Measurements from ENCODE around the gene DYNC2LI1. TPM values are rescaled to one million over a fixed set of nuclear protein-coding genes. Genes with fewer than 3 reads are reported as not detected.

DYNC2LI1 gene
- total RNA-seq, 1 experiment from 2014 or later, result 15.7 TPM

DNA sequence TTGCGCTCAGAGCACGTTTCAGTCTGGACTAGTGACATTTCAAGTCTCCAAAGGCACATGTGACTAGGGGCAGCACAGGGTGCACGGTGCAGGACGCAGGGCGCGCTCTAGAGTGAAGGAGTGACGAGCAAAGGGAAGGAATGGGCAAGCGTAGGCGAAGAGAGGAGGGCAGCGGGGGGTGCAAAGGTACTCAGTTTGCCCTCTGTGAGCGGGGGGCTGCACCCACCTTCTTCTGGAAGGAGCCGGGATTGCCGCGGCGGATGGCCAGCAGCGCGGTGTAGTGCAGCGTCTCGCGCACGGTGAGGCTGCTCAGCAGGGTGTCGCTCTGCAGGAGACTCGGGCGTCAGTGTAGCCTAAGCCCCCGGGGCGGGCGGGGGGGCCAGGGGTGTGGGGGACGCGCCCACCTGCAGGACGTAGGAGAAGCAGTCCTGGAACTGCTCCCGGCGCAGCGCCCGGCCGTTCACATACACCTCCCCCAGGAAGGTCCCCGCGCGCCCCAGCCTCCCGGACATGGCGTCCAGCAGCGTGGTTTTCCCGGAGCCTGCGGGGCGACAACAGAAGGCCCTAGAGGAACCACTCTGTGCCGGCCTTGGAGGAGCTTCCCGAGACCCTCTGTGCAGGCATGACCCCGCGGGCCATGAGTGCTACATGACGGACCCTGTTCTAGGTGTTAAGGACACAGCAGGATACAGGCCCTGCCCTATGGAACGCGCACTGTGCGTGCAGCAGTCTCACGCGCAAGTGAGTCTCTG is 57.9 kb downstream of the DYNC2LI1 start:
- 0 out of 2 replicates have a peak, but pooled peaks cover 2% of the 10 kb centered on the region for H3K9me3 ChIP-seq (replicated peaks)
- no peak overlapping the region for H3K4me3 ChIP-seq
- H3K27me3 ChIP-seq (replicated peaks), result peaks cover 44% of the 10 kb centered on the region
- no peak overlapping the region for H3K27ac ChIP-seq
- no peaks in the 10 kb centered on the region for H3K36me3 ChIP-seq
- DNase-seq (ENCODE audit: low read depth in 1 of 2, low spot score in 2 of 2), result no peak
- no peaks in the 10 kb centered on the region for H3K4me1 ChIP-seq (replicated peaks)

DNA sequence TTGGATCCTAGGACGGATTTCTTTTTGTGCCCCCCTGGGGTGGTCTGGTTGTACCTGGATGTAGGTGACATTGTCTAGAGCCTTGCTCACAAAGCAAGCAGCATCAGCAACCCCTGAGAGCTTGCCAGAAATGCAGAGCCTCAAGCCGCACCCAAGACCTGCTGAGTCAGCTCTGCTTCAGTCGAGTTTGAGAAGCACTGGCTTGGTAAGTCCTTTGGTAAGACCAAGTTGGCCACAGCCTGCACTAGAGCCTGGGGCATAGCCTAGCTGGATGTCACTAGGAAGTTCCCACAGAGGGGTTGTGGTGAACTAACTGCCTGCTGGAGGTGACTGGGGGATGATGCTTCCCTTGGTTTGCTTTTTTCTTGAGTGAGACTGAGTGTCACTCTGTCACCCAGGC is 58.6 kb downstream of the DYNC2LI1 start:
- 0 out of 2 replicates have a peak, but pooled peaks cover 2% of the 10 kb centered on the region for H3K9me3 ChIP-seq (replicated peaks)
- no peak overlapping the region for H3K4me3 ChIP-seq
- H3K27ac ChIP-seq, result no peak overlapping the region
- H3K4me1 ChIP-seq (replicated peaks), result no peaks in the 10 kb centered on the region
- peaks cover 44% of the 10 kb centered on the region for H3K27me3 ChIP-seq (replicated peaks)
- H3K36me3 ChIP-seq, result no peaks in the 10 kb centered on the region
- DNase-seq (ENCODE audit: low read depth in 1 of 2, low spot score in 2 of 2), result no peak

GRCh38 chr2:43837033-43837432 is 63.2 kb downstream of the DYNC2LI1 start:
- H3K4me3 ChIP-seq, result no peak overlapping the region
- H3K9me3 ChIP-seq (replicated peaks), result no peaks in the 10 kb centered on the region
- no peaks in the 10 kb centered on the region for H3K36me3 ChIP-seq
- DNase-seq (ENCODE audit: low read depth in 1 of 2, low spot score in 2 of 2), result no peak
- H3K4me1 ChIP-seq (replicated peaks), result no peaks in the 10 kb centered on the region
- H3K27ac ChIP-seq, result no peak overlapping the region
- H3K27me3 ChIP-seq (replicated peaks), result peaks cover 13% of the 10 kb centered on the region

- no peak overlapping the region for H3K4me3 ChIP-seq
- H3K36me3 ChIP-seq, result no peaks in the 10 kb centered on the region
- no peaks in the 10 kb centered on the region for H3K4me1 ChIP-seq (replicated peaks)
- no peak overlapping the region for H3K27ac ChIP-seq
- no peaks in the 10 kb centered on the region for H3K9me3 ChIP-seq (replicated peaks)
- H3K27me3 ChIP-seq (replicated peaks), result peaks cover 11% of the 10 kb centered on the region; the same call in 1 of the 2 replicates
- peak in 1 of 2 experiments; percentile 29 for DNase-seq (ENCODE audit: low read depth in 1 of 2, low spot score in 2 of 2)
Measured at GRCh38 chr2:43837831-43838559, 64.2 kb downstream of the DYNC2LI1 start.

DNA sequence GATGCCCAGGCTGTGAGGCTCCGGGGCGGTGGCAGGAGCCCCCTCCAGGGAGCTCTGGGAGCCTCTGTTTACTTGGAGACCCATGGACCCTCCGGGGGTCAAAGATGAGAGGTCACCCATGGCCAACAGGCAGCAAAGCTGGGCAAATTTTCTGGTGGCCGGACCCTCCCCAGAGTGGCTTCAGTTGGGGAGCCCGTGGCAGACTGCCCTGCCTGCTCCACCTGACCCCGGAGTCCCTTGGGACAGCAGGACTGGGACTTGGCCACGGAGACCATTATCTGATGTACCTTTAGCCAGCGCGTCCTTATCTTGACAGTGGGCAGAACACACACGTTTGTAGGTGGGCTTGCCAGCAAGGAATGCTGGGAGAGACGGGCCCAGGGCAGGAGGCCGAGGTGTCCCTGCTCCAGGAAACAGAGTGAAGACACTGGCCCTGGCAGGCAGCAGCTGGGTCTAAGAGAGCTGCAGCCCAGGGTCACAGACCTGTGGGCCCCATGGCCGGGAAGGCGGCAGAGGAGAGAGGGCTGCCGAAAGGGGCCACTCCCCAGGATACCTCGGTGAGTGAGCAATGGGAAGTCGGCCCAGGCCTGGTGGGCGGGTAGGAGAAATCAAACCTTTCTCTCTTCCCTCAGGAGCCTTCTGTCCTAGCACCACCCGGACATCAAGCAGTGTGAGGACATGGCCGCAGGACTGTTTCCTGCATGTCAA is 64.9 kb downstream of the DYNC2LI1 start, which contains the start of the genes ABCG5 and ABCG8:
ABCG5 (minus strand) TSS at position 280 of the 708 bp plus-strand sequence; CDS start at position 120, 160 bp downstream.
ABCG8 (plus strand) TSS at position 412 of the 708 bp plus-strand sequence; CDS start at position 495, 83 bp downstream.
- peak in 1 of 2 experiments; percentile 33 for DNase-seq (ENCODE audit: low read depth in 1 of 2, low spot score in 2 of 2)
- no peaks in the 10 kb centered on the region for H3K36me3 ChIP-seq
- H3K4me1 ChIP-seq (replicated peaks), result no peaks in the 10 kb centered on the region
- H3K27me3 ChIP-seq (replicated peaks), result peaks cover 14% of the 10 kb centered on the region
- H3K27ac ChIP-seq, result no peak within 1 kb of the TSS
- H3K4me3 ChIP-seq, result no peak within 1 kb of the TSS
- no peaks in the 10 kb centered on the region for H3K9me3 ChIP-seq (replicated peaks)

DNA sequence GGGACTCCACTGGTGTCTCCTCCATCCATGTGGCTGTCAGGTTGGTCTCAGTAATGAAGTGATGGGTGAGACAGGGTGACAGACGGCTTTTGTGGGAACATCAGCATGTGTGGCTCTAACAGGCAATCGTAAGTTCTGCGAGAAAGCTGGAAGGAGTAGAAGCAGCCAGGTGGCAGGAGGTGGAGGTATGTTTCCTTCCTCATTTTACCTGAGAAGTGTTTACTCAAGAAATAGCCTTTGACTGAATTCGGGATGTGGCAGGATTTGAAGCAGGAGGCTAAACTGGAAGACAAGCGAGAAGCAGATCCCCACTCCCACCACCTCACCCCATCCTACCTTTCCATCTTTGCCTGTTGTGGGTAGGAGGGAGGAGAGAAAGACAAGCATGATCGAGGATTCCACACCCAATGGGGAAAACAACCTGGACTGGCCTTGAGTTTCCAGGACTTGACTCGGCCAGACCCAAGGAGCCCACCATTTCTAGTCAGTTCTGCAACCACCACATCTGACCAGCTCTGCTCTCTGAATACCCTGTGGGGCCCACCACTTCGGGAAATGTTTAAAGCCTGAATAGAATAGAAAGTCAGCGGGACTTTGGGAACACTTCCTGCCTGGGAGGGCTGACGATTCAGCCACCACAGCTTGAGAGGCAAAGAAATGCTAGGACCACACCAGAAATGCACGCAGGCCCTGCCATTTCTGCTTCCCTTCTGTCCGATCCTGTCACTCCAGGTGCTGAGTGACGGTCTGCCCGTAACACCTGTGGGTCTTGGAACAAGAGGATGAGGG is 66.1 kb downstream of the DYNC2LI1 start:
- DNase-seq (ENCODE audit: low read depth in 1 of 2, low spot score in 2 of 2), result peak in 1 of 2 experiments; percentile 22
- no peak overlapping the region for H3K4me3 ChIP-seq
- no peaks in the 10 kb centered on the region for H3K36me3 ChIP-seq
- H3K27ac ChIP-seq, result no peak overlapping the region
- no peaks in the 10 kb centered on the region for H3K4me1 ChIP-seq (replicated peaks)
- no peaks in the 10 kb centered on the region for H3K9me3 ChIP-seq (replicated peaks)
- H3K27me3 ChIP-seq (replicated peaks), result peaks cover 8% of the 10 kb centered on the region

GRCh38 chr2:43840965-43841364 is 67.1 kb downstream of the DYNC2LI1 start:
- no peak overlapping the region for H3K4me3 ChIP-seq
- no peak for DNase-seq (ENCODE audit: low read depth in 1 of 2, low spot score in 2 of 2)
- H3K36me3 ChIP-seq, result no peaks in the 10 kb centered on the region
- H3K27me3 ChIP-seq (replicated peaks), result peaks cover 8% of the 10 kb centered on the region; the same call in 1 of the 2 replicates
- H3K27ac ChIP-seq, result no peak overlapping the region
- H3K9me3 ChIP-seq (replicated peaks), result no peaks in the 10 kb centered on the region
- H3K4me1 ChIP-seq (replicated peaks), result no peaks in the 10 kb centered on the region

DNA sequence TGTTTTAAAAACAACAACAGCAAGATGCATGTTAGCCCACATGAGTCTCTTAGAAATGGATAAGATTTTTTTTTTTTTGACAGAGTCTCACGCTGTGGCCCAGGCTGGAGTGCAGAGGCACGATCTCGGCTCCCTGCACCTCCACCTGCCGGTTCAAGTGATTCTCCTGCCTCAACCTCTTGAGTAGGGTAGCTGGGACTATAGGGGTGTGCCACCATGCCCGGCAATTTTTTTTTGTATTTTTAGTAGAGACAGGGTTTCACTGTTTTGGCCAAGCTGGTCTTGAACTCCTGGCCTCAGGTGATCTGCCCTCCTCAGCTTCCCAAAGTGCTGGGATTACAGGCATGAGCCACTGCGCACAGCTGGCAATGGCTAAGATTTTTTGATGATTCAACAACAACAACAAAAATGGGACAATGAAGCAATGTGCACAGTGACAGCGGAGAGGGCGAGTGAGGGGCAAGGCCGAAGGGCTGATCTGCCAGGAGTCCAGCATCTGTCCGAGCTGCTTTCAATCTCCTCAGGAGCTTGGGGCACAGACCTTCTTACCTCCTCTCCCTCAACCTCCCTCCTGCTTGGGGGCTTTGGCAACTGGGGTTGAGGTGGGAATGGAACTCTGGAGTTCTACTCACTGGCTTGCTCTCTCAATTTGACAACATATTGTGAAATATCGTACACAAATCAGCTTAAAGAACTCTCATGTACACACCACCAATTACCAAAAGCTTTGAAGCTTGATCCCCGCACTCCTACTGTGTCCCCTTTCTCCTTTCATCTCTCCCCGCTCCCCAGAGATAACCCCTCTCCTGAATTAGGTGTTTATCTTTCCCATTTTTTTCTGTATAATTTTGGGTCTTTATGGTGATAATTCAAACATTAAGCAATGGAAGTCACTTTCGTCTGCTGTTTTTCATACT is 68.4 kb downstream of the DYNC2LI1 start:
- H3K27me3 ChIP-seq (replicated peaks), result peaks cover 8% of the 10 kb centered on the region; the same call in 1 of the 2 replicates
- H3K4me1 ChIP-seq (replicated peaks), result no peaks in the 10 kb centered on the region
- H3K4me3 ChIP-seq, result no peak overlapping the region
- DNase-seq (ENCODE audit: low read depth in 1 of 2, low spot score in 2 of 2), result no peak
- no peaks in the 10 kb centered on the region for H3K36me3 ChIP-seq
- H3K9me3 ChIP-seq (replicated peaks), result no peaks in the 10 kb centered on the region
- no peak overlapping the region for H3K27ac ChIP-seq

DNA sequence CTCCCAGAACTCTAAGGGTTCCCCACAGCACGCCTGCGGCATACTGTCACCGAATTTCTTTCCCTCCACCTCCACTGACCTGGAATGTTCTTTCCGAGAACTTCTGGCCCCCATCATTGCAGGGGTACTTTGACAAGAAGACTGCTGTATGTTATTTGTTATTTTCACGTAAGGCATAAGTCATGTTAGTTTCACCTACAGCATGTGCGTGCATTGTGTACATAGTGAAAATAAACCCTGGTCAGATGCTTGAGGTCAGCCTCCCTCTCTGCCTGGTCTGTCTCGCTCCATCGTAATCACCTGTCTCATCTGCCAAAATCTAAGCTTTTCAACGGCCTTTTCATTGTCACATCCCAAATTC is 69.0 kb downstream of the DYNC2LI1 start:
- Histone ChIP-seq H3K27ac (no peak overlapping the region), H3K9me3 (replicated peaks) (no peaks in the 10 kb centered on the region)

GRCh38 chr2:43845181-43845580 is 71.3 kb downstream of the DYNC2LI1 start:
- no peaks in the 10 kb centered on the region for H3K9me3 ChIP-seq (replicated peaks)
- H3K4me3 ChIP-seq, result no peak overlapping the region
- peaks cover 8% of the 10 kb centered on the region; the same call in 1 of the 2 replicates for H3K27me3 ChIP-seq (replicated peaks)
- H3K36me3 ChIP-seq, result no peaks in the 10 kb centered on the region
- DNase-seq (ENCODE audit: low read depth in 1 of 2, low spot score in 2 of 2), result no peak
- H3K27ac ChIP-seq, result no peak overlapping the region
- H3K4me1 ChIP-seq (replicated peaks), result no peaks in the 10 kb centered on the region; the same call in 1 of the 2 replicates

More for the DNA sequence above, 69.0 kb downstream of the DYNC2LI1 start:
- peaks cover 8% of the 10 kb centered on the region; the same call in 1 of the 2 replicates for H3K27me3 ChIP-seq (replicated peaks)
- DNase-seq (ENCODE audit: low read depth in 1 of 2, low spot score in 2 of 2), result no peak
- H3K36me3 ChIP-seq, result no peaks in the 10 kb centered on the region
- H3K4me1 ChIP-seq (replicated peaks), result no peaks in the 10 kb centered on the region
- no peak overlapping the region for H3K4me3 ChIP-seq

- no peak for DNase-seq (ENCODE audit: low read depth in 1 of 2, low spot score in 2 of 2)
- Histone ChIP-seq H3K36me3 (no peaks in the 10 kb centered on the region), H3K9me3 (replicated peaks) (no peaks in the 10 kb centered on the region), H3K27ac (no peak overlapping the region), H3K27me3 (replicated peaks) (peaks cover 8% of the 10 kb centered on the region; the same call in 1 of the 2 replicates), H3K4me1 (replicated peaks) (no peaks in the 10 kb centered on the region; the same call in 1 of the 2 replicates), H3K4me3 (no peak overlapping the region)
Measured at GRCh38 chr2:43846140-43846793, 72.4 kb downstream of the DYNC2LI1 start.

DNA sequence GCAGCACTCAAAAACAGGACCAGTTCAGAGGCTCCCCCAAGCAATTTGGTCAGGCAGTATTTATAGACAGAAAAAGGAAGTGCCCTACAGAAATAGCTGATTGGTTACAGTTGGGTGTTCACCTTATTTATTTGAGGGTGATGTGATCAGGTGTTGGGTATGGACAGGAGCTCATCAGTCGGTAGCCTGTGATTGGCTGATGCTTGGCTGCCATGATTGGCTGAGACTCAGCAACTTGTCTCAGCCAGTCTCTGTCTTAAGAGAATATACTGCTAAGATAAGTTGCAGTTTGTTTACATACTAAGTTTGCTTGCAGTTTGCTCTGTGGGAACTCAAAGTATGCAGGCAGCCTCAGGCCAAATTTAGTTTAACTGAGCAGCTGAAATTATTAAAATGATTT is 74.4 kb downstream of the DYNC2LI1 start:
- peak in 1 of 2 experiments; percentile 7 for DNase-seq (ENCODE audit: low read depth in 1 of 2, low spot score in 2 of 2)
- no peak overlapping the region for H3K27ac ChIP-seq

More for the DNA sequence above, 74.4 kb downstream of the DYNC2LI1 start:
- Histone ChIP-seq H3K27me3 (replicated peaks) (peaks cover 3% of the 10 kb centered on the region; the same call in 1 of the 2 replicates), H3K36me3 (no peaks in the 10 kb centered on the region), H3K9me3 (replicated peaks) (no peaks in the 10 kb centered on the region), H3K4me3 (no peak overlapping the region), H3K4me1 (replicated peaks) (no peaks in the 10 kb centered on the region; the same call in 1 of the 2 replicates)
